Measurements from ENCODE around the gene SLC6A2. TPM values are rescaled to one million over a fixed set of nuclear protein-coding genes. Genes with fewer than 3 reads are reported as not detected.
A peak's percentile ranks its signal among the peaks of the same experiment; 100 is the strongest.

The SLC6A2 gene
- total RNA-seq, 2 experiments from 2014 or later: not detected

- Histone ChIP-seq H3K27me3 (ENCODE audit: control insufficient read depth in 1 of 2, insufficient read depth in 2 of 2, low read length in 2 of 2) (no peaks in the 10 kb centered on the region), H3K4me3 (ENCODE audit: low read length) (no peak overlapping the region), H3K9me3 (ENCODE audit: control insufficient read depth in 1 of 2, insufficient read depth in 1 of 2, low read length in 2 of 2) (no peaks in the 10 kb centered on the region), H3K36me3 (ENCODE audit: insufficient read depth, low read length) (no peaks in the 10 kb centered on the region), H3K4me1 (ENCODE audit: insufficient read depth, low read length) (peaks cover 4% of the 10 kb centered on the region), H3K27ac (ENCODE audit: low read depth in 1 of 2, low read length in 2 of 2) (no peak overlapping the region)
- DNase-seq: no peak
- CTCF ChIA-PET: interaction anchor here (1.0 kb wide), 1 partner anchor 236 kb away, joined by 3 read pairs; no protein-coding TSS in a partner anchor
- no peak overlapping the region for H3K4me3 Mint-ChIP-seq
- no peak for ATAC-seq (ENCODE audit: poor library complexity)
- TF ChIP-seq CTCF (IDR thresholded peaks at IDR 0.05): no peak
- intact Hi-C loops (cut with DNase I, micrococcal nuclease): no loop called here
- H3K27me3 Mint-ChIP-seq: peaks cover 7% of the 10 kb centered on the region
- H3K9me3 Mint-ChIP-seq: no peaks in the 10 kb centered on the region
- POLR2A ChIA-PET: no interaction called here
- H3K27ac Mint-ChIP-seq: no peak overlapping the region
- no peaks in the 10 kb centered on the region for H3K4me1 Mint-ChIP-seq (ENCODE audit: low read depth)
- H3K36me3 Mint-ChIP-seq (ENCODE audit: low read depth): no peaks in the 10 kb centered on the region
Measured at GRCh38 chr16:55700961-55701360, 45.2 kb downstream of the SLC6A2 start.

- no peaks in the 10 kb centered on the region for H3K4me1 Mint-ChIP-seq (ENCODE audit: low read depth)
- peaks cover 4% of the 10 kb centered on the region for H3K4me1 ChIP-seq (ENCODE audit: insufficient read depth, low read length)
- H3K27ac Mint-ChIP-seq: no peak overlapping the region
- H3K36me3 Mint-ChIP-seq (ENCODE audit: low read depth): no peaks in the 10 kb centered on the region
- H3K27me3 Mint-ChIP-seq: peaks cover 14% of the 10 kb centered on the region
- H3K9me3 Mint-ChIP-seq: no peaks in the 10 kb centered on the region
- no peak overlapping the region for H3K4me3 ChIP-seq (ENCODE audit: low read length)
- H3K36me3 ChIP-seq (ENCODE audit: insufficient read depth, low read length): no peaks in the 10 kb centered on the region
- no peak overlapping the region for H3K27ac ChIP-seq (ENCODE audit: low read depth in 1 of 2, low read length in 2 of 2)
- H3K27me3 ChIP-seq (ENCODE audit: control insufficient read depth in 1 of 2, insufficient read depth in 2 of 2, low read length in 2 of 2): no peaks in the 10 kb centered on the region
- no peak for TF ChIP-seq CTCF (IDR thresholded peaks at IDR 0.05)
- H3K4me3 Mint-ChIP-seq: no peak overlapping the region
- ChIA-PET POLR2A (no interaction called here), CTCF (interaction anchor here (1.0 kb wide), 1 partner anchor 237 kb away, joined by 3 read pairs; no protein-coding TSS in a partner anchor)
- intact Hi-C loops (cut with DNase I, micrococcal nuclease): loop anchor here in 1 of 2 experiments (2.0 kb wide), 1 partner anchor 237 kb away; no protein-coding TSS in a partner anchor
- no peaks in the 10 kb centered on the region for H3K9me3 ChIP-seq (ENCODE audit: control insufficient read depth in 1 of 2, insufficient read depth in 1 of 2, low read length in 2 of 2)
- ATAC-seq (ENCODE audit: poor library complexity) (no peak), DNase-seq (peak in 10 of 14 experiments; percentile 1 to 50 (median 16))
Measured at GRCh38 chr16:55701442-55702319, 45.9 kb downstream of the SLC6A2 start.

- Histone ChIP-seq H3K27me3 (ENCODE audit: control insufficient read depth in 1 of 2, insufficient read depth in 2 of 2, low read length in 2 of 2) (peaks cover 0 to 2% of the 10 kb centered on the region in 2 experiments), H3K4me3 (ENCODE audit: low read length) (no peak overlapping the region), H3K9me3 (ENCODE audit: control insufficient read depth in 1 of 2, insufficient read depth in 1 of 2, low read length in 2 of 2) (no peaks in the 10 kb centered on the region), H3K4me1 (ENCODE audit: insufficient read depth, low read length) (peaks cover 4% of the 10 kb centered on the region), H3K27ac (ENCODE audit: low read depth in 1 of 2, low read length in 2 of 2) (no peak overlapping the region), H3K36me3 (ENCODE audit: insufficient read depth, low read length) (no peaks in the 10 kb centered on the region)
- Mint-ChIP-seq H3K27me3 (peaks cover 27% of the 10 kb centered on the region), H3K4me1 (ENCODE audit: low read depth) (no peaks in the 10 kb centered on the region), H3K9me3 (no peaks in the 10 kb centered on the region), H3K4me3 (no peak overlapping the region), H3K36me3 (ENCODE audit: low read depth) (no peaks in the 10 kb centered on the region), H3K27ac (no peak overlapping the region)
- intact Hi-C loops (cut with DNase I, micrococcal nuclease): loop anchor here (1.0 to 2.0 kb wide), 2 partner anchors 238 to 239 kb away; no protein-coding TSS in a partner anchor
- peak in 3 of 14 experiments; percentile 32 to 49 (median 47) for DNase-seq
- no peak for ATAC-seq (ENCODE audit: poor library complexity)
- ChIA-PET POLR2A (no interaction called here), CTCF (no interaction called here)
- TF ChIP-seq CTCF (IDR thresholded peaks at IDR 0.05): no peak
Measured at GRCh38 chr16:55703003-55704001, 47.5 kb downstream of the SLC6A2 start.
